Measurements from ENCODE around the gene TAF1B.

Gene TAF1B

DNA sequence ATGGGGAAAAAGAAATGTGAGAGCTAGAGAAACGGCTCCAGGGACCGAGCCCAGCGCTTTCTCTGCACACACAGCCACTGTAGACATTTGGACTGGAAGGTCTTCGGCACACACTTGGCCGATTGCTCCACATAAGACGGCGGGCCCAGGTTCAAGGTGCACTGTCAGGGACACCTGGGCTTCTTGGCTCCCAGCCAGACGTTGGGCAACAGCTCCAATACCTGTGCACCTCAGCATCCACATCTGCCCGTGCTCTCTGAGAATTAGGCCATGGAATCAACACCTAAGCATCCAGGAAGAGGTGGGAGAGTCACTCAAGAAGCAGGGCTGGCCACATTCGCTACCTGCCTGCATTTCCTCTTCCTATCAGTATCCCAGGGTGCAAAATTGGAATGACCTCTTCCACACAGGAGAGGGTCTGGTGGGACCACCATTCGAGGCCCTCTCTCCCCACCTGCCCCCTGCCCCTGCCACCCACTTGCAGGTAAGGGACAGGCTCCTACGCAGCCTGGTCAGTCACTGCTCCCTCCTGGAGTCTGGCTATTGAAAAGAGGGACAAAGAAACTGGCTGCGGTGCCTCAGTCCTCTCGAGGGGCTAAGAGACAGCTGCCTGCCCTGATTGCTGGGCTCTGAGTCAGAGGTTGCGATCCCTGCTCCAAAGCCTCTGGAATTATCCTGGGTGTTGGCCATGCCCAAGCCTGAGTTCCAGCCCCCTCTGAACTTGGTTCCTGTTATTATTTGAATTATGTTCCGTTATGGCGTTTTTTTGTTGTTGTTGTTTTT is 40.1 kb upstream of the TAF1B start:
- no peaks in the 10 kb centered on the region for H3K9me3 Mint-ChIP-seq
- no peak overlapping the region for H3K27ac Mint-ChIP-seq
- H3K36me3 Mint-ChIP-seq (ENCODE audit: low read depth), result no peaks in the 10 kb centered on the region

DNA sequence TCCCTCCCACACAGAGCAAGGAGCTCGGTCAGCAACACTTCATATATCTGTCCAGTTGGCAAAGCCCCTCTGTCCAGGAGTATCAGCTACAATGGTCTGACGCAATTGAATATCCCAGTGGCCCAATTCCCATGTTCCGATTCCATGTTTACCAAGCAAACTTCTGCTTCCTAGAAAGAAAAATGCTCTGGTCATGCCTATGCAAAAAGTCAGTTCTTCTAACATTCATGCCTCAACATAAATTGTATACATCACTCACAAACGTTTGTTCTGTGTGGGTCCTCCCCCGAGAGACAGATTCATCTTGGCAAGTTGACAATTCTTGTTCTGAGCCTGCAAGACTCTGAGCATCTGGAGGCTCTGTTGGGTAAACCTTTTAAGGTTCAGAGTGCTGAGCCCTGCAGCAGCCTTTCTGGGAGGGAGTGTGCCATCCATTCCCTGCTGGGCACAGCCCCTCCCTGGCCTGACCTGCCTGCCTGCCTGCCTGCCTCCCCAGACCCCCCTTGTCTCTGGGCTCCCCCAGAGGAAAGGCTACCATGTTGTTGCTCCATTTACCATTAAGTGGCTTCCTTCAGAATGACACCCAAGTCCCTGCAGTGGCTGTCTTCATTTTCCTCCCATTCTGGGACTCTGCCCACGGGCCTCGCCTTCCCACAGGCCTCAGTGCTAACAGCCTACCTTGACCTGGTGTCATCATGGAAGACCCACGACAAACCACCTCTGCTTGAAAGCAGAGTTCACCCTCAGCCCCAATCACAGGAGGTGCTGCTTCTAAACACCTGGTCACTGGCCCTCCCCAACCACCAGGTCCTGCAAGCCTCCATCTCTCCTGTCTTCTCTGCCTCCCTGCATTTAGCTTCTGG is 37.6 kb upstream of the TAF1B start:
- H3K4me1 Mint-ChIP-seq (ENCODE audit: low read depth), result no peaks in the 10 kb centered on the region
- H3K4me3 Mint-ChIP-seq, result no peak overlapping the region
- peaks cover 24% of the 10 kb centered on the region for H3K27me3 Mint-ChIP-seq (ENCODE audit: low read depth)
- H3K9me3 Mint-ChIP-seq, result no peaks in the 10 kb centered on the region
- H3K27ac Mint-ChIP-seq, result no peak overlapping the region
- no peaks in the 10 kb centered on the region for H3K36me3 Mint-ChIP-seq (ENCODE audit: low read depth)

More for the DNA sequence above, 40.1 kb upstream of the TAF1B start:
- peaks cover 18% of the 10 kb centered on the region for H3K4me1 Mint-ChIP-seq (ENCODE audit: low read depth)
- H3K4me3 Mint-ChIP-seq, result no peak overlapping the region
- peaks cover 21% of the 10 kb centered on the region for H3K27me3 Mint-ChIP-seq (ENCODE audit: low read depth)

DNA sequence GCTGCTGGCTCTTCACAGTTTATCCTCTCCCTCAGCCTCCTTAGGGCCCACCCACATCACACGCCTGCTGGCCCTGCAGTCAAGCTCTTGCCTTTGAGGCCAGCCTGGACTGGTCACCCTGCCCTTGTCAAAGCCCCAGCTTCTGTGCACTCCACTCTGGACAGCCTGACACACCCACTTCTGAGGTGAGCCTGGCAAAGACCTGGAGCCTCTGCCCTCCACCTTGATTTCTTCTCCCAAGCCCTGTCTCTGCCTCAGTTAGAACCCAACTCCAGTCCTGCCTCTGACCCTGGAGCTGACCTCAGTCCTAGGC is 37.0 kb upstream of the TAF1B start:
- peaks cover 24% of the 10 kb centered on the region for H3K27me3 Mint-ChIP-seq (ENCODE audit: low read depth)

DNA sequence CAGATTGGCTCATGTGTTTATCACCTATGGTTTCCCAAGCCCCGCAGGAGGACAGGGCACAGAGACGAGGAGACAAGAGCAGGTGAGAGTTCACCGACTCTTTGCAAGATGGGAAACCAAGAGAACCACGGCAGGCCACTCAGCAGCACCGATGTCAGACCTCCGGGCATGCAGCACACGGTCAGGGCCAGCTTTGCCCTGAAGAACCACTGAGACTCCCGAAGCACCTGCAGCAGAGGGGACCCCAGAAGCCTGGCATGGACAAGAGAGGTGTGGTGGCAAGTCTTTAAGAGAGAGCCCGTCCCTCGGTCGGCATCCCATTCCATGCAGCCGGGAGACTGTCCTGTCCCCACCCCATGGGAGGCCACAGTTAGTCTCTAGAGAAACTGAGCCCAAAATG is 36.6 kb upstream of the TAF1B start:
- Mint-ChIP-seq H3K27ac (no peak overlapping the region), H3K4me3 (no peak overlapping the region), H3K4me1 (ENCODE audit: low read depth) (no peaks in the 10 kb centered on the region), H3K27me3 (ENCODE audit: low read depth) (peaks cover 24% of the 10 kb centered on the region), H3K9me3 (no peaks in the 10 kb centered on the region), H3K36me3 (ENCODE audit: low read depth) (no peaks in the 10 kb centered on the region)

More for the DNA sequence above, 37.0 kb upstream of the TAF1B start:
- Mint-ChIP-seq H3K27ac (no peak overlapping the region), H3K4me3 (no peak overlapping the region), H3K36me3 (ENCODE audit: low read depth) (no peaks in the 10 kb centered on the region), H3K9me3 (no peaks in the 10 kb centered on the region), H3K4me1 (ENCODE audit: low read depth) (no peaks in the 10 kb centered on the region)

DNA sequence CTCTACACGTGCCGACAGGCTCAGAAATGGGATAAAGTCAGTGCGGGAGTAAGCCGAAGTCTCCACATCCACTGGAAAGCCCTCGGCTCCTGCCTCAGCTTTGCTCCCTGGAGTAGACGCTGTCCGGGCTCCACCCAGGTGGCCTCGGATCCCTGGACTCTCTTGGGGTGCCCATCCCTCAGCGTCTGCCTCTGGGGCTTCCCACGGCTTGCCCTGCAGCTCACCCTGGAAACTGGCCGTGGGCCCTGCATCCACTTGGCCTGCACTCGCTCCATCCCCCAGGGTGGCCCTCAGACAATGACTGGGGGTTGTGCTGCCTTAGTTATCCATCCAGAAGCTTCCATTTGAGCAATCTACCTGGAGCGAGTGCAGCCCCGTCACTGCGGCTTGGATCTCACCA is 36.2 kb upstream of the TAF1B start:
- Mint-ChIP-seq H3K9me3 (no peaks in the 10 kb centered on the region), H3K27me3 (ENCODE audit: low read depth) (peaks cover 24% of the 10 kb centered on the region), H3K4me3 (no peak overlapping the region), H3K27ac (no peak overlapping the region), H3K36me3 (ENCODE audit: low read depth) (no peaks in the 10 kb centered on the region), H3K4me1 (ENCODE audit: low read depth) (no peaks in the 10 kb centered on the region)

DNA sequence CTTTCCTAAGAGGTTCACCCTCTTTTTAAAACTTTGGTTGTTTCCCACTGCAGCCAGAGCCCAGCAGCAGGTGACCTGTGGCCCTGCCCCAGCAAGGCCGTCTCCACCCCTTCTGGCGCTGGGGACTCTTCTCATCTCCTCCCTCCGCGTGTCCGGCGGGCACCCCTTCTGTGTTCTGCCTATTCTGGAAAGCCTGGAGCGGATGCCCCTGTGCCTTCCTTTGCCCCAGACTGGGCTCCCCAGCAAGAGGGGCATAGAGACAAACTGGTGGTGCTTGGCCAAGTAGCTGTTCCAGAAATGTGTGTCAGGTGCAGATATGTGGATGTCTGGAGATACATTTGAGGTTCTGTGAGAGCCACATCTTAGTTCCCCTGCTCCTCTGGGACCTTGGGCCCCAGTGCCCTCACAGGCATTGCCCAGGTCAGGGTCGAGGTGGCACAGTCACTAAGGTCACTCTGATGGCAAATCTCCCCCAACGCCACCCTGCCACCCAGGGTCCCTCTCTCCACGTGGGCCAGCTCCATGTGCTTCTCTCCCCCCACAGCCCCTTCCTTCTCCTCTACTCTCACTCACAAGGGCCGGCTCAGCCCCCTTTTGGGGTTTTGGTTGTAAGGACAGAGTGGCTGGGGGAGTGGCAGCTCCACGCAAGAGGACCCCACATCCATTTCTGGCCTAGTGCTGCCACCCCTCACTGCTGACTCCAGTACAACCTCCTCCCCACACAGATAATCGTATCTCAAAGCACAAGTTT is 35.5 kb upstream of the TAF1B start:
- Mint-ChIP-seq H3K9me3 (no peaks in the 10 kb centered on the region), H3K4me1 (ENCODE audit: low read depth) (peaks cover under 1% of the 10 kb centered on the region), H3K4me3 (no peak overlapping the region), H3K27ac (no peak overlapping the region), H3K27me3 (ENCODE audit: low read depth) (peaks cover 25% of the 10 kb centered on the region), H3K36me3 (ENCODE audit: low read depth) (no peaks in the 10 kb centered on the region)

DNA sequence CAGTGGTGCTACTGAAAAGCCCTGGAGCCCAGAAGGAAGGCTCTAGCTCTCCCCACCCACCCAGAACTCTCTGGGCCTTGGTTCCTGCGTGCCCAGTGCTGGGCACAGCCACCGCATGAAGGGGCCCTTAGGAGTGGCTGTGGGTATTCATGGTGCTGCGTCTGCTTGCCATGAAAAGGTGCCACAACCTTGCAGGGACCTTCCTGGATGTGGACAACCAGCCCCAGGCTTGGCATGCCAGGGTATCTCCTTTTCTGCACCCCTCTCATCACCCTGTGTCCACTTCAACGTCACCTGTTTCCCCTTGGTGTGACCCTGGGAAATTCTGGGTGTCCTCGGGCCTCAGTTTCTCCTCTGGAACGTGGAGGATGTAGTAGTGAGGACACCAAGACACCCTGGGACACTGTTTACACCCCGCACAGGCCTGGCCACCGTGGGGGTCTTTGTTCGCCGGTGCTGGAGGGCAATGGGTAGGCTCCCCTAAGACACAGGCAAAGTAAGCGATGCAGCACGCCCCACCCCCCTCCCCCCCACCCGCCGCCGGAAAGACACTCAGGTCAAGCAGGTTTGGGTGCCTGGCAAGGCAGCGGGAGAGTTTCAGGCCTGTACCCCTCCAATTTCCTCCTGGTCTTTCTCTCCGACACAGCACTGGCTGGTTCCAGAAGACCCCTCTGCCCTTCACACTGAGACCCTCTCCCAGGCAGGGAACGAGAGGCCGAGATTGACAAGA is 34.8 kb upstream of the TAF1B start:
- Mint-ChIP-seq H3K36me3 (ENCODE audit: low read depth) (no peaks in the 10 kb centered on the region), H3K4me1 (ENCODE audit: low read depth) (peaks cover 4% of the 10 kb centered on the region), H3K27ac (no peak overlapping the region), H3K9me3 (no peaks in the 10 kb centered on the region), H3K4me3 (no peak overlapping the region), H3K27me3 (ENCODE audit: low read depth) (peaks cover 29% of the 10 kb centered on the region)

DNA sequence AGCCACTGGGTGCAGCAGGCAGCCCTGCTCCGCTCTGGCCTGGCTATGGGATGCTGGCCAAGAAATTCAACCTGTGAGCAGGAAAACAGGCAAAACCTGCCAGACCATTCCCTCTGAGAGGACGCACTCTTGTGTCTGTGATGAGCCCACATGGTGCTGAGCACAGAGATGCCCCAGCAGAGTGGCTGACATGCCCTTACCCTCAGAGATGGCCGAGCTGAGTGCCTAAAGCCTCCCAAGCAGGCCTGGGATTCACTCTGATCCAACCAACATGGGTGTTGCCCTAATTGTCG is 34.3 kb upstream of the TAF1B start:
- Mint-ChIP-seq H3K9me3 (no peaks in the 10 kb centered on the region), H3K27ac (no peak overlapping the region), H3K4me1 (ENCODE audit: low read depth) (peaks cover 7% of the 10 kb centered on the region), H3K27me3 (ENCODE audit: low read depth) (peaks cover 29% of the 10 kb centered on the region), H3K4me3 (no peak overlapping the region), H3K36me3 (ENCODE audit: low read depth) (no peaks in the 10 kb centered on the region)

DNA sequence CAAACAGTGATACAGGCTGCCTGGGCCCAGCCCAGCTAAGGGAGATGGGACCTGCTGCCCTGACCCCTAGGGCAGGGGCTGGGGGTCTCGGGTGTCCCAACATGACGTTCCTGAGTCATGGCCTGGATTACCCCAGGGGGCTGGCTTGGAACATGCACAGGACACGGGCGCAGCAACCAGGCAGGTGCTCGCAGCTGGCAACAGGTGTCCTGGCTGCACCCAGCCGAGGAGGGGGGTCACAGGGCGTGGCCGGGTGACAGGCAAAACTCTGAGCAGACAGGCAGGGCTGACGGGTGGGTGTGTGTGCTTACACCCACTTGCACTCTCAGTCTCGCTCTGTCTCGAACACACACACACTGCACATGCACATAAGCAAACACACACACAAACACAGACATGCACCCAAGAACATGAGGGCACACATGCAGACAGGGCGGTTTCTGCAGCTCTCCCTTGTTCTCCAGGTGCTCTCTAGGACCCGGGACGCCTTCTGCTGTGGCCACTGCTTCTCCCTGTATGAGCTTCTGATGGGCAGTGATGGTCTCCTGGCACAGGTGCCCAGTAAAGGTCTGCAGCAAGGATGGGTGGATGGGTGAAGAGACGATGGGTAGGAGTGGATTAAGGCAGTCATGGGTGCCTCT is 33.7 kb upstream of the TAF1B start:
- H3K36me3 Mint-ChIP-seq (ENCODE audit: low read depth), result no peaks in the 10 kb centered on the region
- H3K4me1 Mint-ChIP-seq (ENCODE audit: low read depth), result peaks cover 9% of the 10 kb centered on the region
- H3K27me3 Mint-ChIP-seq (ENCODE audit: low read depth), result peaks cover 25% of the 10 kb centered on the region
- H3K9me3 Mint-ChIP-seq, result no peaks in the 10 kb centered on the region
- H3K4me3 Mint-ChIP-seq, result no peak overlapping the region
- H3K27ac Mint-ChIP-seq, result no peak overlapping the region

DNA sequence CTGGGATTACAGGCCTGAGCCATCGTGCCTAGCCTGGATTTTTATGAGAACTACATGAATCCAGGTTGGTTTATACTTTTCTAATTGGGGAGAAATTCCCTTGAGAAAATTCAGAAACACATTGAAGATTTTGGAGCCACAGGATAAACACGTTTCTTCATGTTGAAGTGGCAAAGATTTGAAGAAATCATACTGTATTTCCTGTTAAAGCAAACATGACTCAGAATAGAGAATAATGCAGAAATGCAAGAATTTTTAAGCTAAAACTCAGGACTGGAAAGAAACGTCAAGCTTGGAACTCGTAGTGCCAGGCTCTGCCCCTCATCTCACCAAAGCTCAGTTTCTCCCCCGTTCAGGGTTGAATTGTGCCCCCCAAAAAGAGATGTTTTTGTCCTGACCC is 32.1 kb upstream of the TAF1B start:
- Mint-ChIP-seq H3K4me3 (no peak overlapping the region), H3K27ac (no peak overlapping the region), H3K36me3 (ENCODE audit: low read depth) (no peaks in the 10 kb centered on the region), H3K9me3 (no peaks in the 10 kb centered on the region), H3K4me1 (ENCODE audit: low read depth) (peaks cover 16% of the 10 kb centered on the region), H3K27me3 (ENCODE audit: low read depth) (peaks cover 19% of the 10 kb centered on the region)

DNA sequence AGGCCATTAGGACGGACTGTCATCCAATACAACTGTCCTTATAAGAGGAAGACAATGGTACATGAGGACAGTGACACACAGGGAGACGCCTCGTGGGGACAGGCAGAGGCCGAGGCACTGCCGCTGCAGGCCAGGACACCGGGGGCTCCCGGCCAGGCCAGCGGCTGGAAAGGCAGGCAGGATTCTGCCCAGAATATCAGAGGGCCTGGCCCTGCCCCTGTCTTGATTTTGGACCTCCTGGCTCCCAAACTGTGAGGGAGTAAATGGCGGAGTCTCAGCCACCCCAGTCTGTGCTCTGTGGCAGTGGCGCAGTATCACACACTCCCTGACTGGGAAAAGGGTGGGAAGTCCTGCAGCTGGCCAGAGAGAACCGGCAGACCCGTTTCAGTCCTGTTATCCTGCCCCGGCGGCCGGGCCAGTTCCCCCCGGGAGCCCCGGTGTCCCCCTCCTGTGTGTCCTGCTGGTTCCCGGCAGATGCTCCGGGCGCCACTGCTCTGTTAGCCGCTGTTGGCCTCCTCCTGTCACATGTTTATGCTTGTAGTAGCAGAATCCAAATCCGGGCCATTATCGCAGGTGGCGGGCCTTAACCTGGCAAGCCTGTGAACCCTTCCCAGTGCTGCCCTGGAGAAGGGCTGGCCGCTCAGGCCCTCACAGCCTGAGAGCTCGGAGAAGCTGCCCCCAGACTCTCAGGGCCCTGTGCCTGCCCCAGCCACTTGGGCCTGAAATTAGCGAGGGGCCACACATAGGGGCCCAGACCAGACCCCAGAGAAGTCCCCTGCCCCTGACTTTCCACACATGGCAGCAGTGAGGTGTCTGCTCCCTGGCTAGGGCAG is 31.4 kb upstream of the TAF1B start:
- Mint-ChIP-seq H3K27ac (no peak overlapping the region), H3K4me3 (no peak overlapping the region), H3K36me3 (ENCODE audit: low read depth) (no peaks in the 10 kb centered on the region), H3K4me1 (ENCODE audit: low read depth) (peaks cover 18% of the 10 kb centered on the region), H3K27me3 (ENCODE audit: low read depth) (peaks cover 16% of the 10 kb centered on the region), H3K9me3 (no peaks in the 10 kb centered on the region)

DNA sequence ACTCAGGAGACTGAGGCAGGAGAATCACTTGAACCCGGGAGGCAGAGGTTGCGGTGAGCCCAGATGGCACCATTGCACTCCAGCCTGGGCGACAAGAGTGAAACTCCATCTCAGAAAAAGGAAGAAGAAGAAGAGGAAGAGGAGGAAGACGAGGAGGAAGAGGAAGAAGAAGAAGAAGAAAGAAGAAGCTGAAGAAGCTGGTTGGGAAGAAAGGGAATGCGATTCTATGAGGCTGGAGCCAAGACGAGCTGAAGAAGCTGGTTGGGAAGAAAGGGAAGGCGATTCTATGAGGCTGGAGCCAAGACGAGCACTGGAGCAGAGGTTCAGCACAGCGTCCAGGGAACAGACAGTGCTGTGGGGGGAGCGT is 30.3 kb upstream of the TAF1B start:
- no peak overlapping the region for H3K27ac Mint-ChIP-seq

DNA sequence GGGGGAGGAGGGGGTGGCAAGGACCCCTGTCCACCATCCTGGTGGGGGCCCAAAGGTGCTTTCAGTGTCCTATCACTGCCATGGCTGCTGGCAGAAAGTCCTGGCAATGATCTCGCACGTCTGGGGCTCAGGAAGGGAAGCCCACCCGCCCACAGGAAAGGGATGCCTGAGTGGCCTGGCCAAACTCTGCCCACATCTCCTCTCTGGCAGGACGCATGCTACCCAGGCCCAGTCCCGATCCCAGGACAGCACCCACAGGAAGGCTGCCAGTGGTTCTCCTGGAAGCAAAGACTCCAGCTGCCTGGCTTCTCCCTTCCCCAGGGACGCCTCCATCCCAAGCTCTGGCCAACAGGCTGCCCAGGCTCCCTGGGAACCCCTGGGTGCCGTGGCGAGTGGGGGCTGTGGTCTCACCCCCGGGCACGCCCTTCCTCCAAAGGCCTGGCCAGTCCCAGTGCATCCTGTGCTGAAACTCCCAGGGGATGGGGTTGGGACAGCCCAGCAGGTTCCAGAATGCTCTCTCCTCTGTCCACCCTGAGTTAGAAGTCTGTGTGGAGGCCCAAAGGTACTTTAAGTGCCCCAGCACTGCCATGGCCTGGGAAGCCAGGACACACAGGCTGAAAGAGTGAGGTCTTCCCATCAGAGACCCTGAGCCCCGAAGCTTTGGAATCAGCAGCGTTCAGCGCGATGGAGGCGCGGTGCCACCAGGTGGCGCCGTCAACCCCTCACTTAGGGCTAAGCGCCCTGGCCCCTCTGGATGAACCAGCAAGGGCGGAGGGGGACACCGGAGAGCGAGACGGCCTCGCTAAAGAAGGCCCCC is 29.8 kb upstream of the TAF1B start:
- Mint-ChIP-seq H3K36me3 (ENCODE audit: low read depth) (no peaks in the 10 kb centered on the region), H3K27me3 (ENCODE audit: low read depth) (peaks cover 16% of the 10 kb centered on the region), H3K4me1 (ENCODE audit: low read depth) (peaks cover 20% of the 10 kb centered on the region), H3K9me3 (no peaks in the 10 kb centered on the region), H3K27ac (no peak overlapping the region), H3K4me3 (no peak overlapping the region)

More for the DNA sequence above, 30.3 kb upstream of the TAF1B start:
- Mint-ChIP-seq H3K4me3 (no peak overlapping the region), H3K9me3 (no peaks in the 10 kb centered on the region), H3K36me3 (ENCODE audit: low read depth) (no peaks in the 10 kb centered on the region), H3K27me3 (ENCODE audit: low read depth) (peaks cover 12% of the 10 kb centered on the region), H3K4me1 (ENCODE audit: low read depth) (peaks cover 20% of the 10 kb centered on the region)

Measured in T-helper 1 cell treated with Interleukin-12 subunit alpha and Interleukin-12 subunit beta and Interleukin-4 antibody, amounts not matched to agents 30 μg/mL and 1 μg/mL, for 36 hours (primary cell).